ENCODE measurements around the gene DNAH5. TPM values are rescaled to one million over a fixed set of nuclear protein-coding genes. Genes with fewer than 3 reads are reported as not detected.

Gene DNAH5
- total RNA-seq, 6 experiments from 2014 or later: 1.2 to 16.2 (median 3.4) TPM

GRCh38 chr5:13698885-13699284 lies 245.6 kb downstream of the DNAH5 start:
- H3K9me3 ChIP-seq: no peaks in the 10 kb centered on the region
- WGBS (ENCODE audit: insufficient coverage, low coverage, low lambda C conversion rate, missing lambda C conversion rate): 32% methylated on average over 3 of the region's 3 CpGs
- peaks cover 0 to 7% (median 0%) of the 10 kb centered on the region in 4 donors for H3K4me1 ChIP-seq
- DNase-seq (no peak), ATAC-seq (peak in 2 of 4 donors; percentile 74)
- no peaks in the 10 kb centered on the region for H3K36me3 ChIP-seq
- H3K27ac ChIP-seq: no peak overlapping the region
- intact Hi-C loops (cut with DNase I): no loop called here
- H3K27me3 ChIP-seq: no peaks in the 10 kb centered on the region
- no peak overlapping the region for H3K4me3 ChIP-seq
- no peak for TF ChIP-seq CTCF (IDR thresholded peaks at IDR 0.05)
- TF ChIP-seq POLR2A (IDR thresholded peaks at IDR 0.05): no peak

GRCh38 chr5:13695076-13695712 lies 249.3 kb downstream of the DNAH5 start:
- Histone ChIP-seq H3K4me3 (no peak overlapping the region), H3K4me1 (peaks cover 0 to 7% (median 0%) of the 10 kb centered on the region in 4 donors), H3K27ac (no peak overlapping the region), H3K27me3 (no peaks in the 10 kb centered on the region), H3K9me3 (no peaks in the 10 kb centered on the region), H3K36me3 (no peaks in the 10 kb centered on the region)
- DNase-seq (no peak), ATAC-seq (peak; percentile 49 to 91 (median 72))
- TF ChIP-seq CTCF (IDR thresholded peaks at IDR 0.05) (peak in 1 of 4 donors; percentile 7), POLR2A (IDR thresholded peaks at IDR 0.05) (no peak)
- 15% methylated on average over 8 of the region's 9 CpGs for WGBS (ENCODE audit: insufficient coverage, low coverage, low lambda C conversion rate, missing lambda C conversion rate)
- intact Hi-C loops (cut with DNase I): no loop called here

- H3K27ac ChIP-seq: no peak overlapping the region
- peaks cover 0 to 7% (median 0%) of the 10 kb centered on the region in 4 donors for H3K4me1 ChIP-seq
- no peak overlapping the region for H3K4me3 ChIP-seq
- no peak for TF ChIP-seq CTCF (IDR thresholded peaks at IDR 0.05)
- TF ChIP-seq POLR2A (IDR thresholded peaks at IDR 0.05): no peak
- DNase-seq: no peak
- H3K9me3 ChIP-seq: no peaks in the 10 kb centered on the region
- ATAC-seq: peak in 2 of 4 donors; percentile 43 to 63
- intact Hi-C loops (cut with DNase I): no loop called here
- H3K36me3 ChIP-seq: no peaks in the 10 kb centered on the region
- H3K27me3 ChIP-seq: no peaks in the 10 kb centered on the region
Measured at GRCh38 chr5:13692172-13692571, 252.3 kb downstream of the DNAH5 start.

GRCh38 chr5:13676531-13676930 lies 268.0 kb downstream of the DNAH5 start:
- intact Hi-C loops (cut with DNase I): no loop called here
- Histone ChIP-seq H3K9me3 (no peaks in the 10 kb centered on the region), H3K4me1 (no peaks in the 10 kb centered on the region), H3K27ac (no peak overlapping the region), H3K27me3 (no peaks in the 10 kb centered on the region), H3K36me3 (no peaks in the 10 kb centered on the region), H3K4me3 (no peak overlapping the region)
- ATAC-seq: no peak
- TF ChIP-seq CTCF (IDR thresholded peaks at IDR 0.05) (no peak), POLR2A (IDR thresholded peaks at IDR 0.05) (no peak)
- WGBS (ENCODE audit: insufficient coverage, low coverage, low lambda C conversion rate, missing lambda C conversion rate): 85% methylated on average over 4 of the region's 4 CpGs
- no peak for DNase-seq

- intact Hi-C loops (cut with DNase I): no loop called here
- Histone ChIP-seq H3K4me3 (no peak overlapping the region), H3K36me3 (no peaks in the 10 kb centered on the region), H3K27ac (no peak overlapping the region), H3K27me3 (no peaks in the 10 kb centered on the region), H3K4me1 (no peaks in the 10 kb centered on the region), H3K9me3 (no peaks in the 10 kb centered on the region)
- ATAC-seq (no peak), DNase-seq (no peak)
- no peak for TF ChIP-seq POLR2A (IDR thresholded peaks at IDR 0.05)
- TF ChIP-seq CTCF (IDR thresholded peaks at IDR 0.05): no peak
Measured at GRCh38 chr5:13674391-13674790, 270.1 kb downstream of the DNAH5 start.

Data from right lobe of liver (tissue), 6 donors.